Activated CD8-positive, alpha-beta memory T cell treated with anti-CD3 and anti-CD28 coated beads, Interleukin-2, amount 50 U/mL, for 24 hours (primary cell): Measurements from ENCODE around the gene PRKCB.

ENCODE experiments used
- DNase-seq: peaks from one replicate; pipeline ENCODE4 v3.0.0-alpha.2; 2020; ENCODE audit errors: extremely low read depth

PRKCB gene

GRCh38 chr16:23866621-23867020 is 30.8 kb downstream of the PRKCB start:
- DNase-seq, result no peak

- no peak for DNase-seq
Measured at GRCh38 chr16:23867566-23867965, 31.8 kb downstream of the PRKCB start.

DNA sequence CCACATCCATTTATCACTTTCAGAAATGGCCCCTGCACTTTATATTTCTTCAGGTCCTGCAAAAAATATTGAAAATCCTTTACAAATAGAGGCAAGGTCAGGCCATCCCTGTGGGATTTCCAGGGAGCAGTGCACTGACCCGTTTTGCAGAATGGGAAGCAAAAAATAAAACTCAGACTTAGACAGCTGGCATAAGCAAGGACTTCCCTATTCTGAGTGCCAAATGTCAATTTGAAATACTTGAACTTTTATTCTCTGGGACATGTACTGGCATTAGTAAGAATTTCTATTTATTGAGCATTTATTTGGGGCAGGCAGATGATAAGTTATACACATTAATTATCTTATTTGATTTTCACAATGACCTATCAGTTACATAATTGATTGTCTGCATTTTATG is 32.4 kb downstream of the PRKCB start:
- no peak for DNase-seq

- DNase-seq, result no peak
Measured at GRCh38 chr16:23869052-23869451, 33.3 kb downstream of the PRKCB start.

- DNase-seq, result no peak
Measured at GRCh38 chr16:23871924-23872323, 36.1 kb downstream of the PRKCB start.

GRCh38 chr16:23874613-23875294 is 39.0 kb downstream of the PRKCB start:
- DNase-seq, result no peak

- no peak for DNase-seq
Measured at GRCh38 chr16:23876256-23876896, 40.6 kb downstream of the PRKCB start.

- DNase-seq, result no peak
Measured at GRCh38 chr16:23877107-23878070, 41.6 kb downstream of the PRKCB start.

DNA sequence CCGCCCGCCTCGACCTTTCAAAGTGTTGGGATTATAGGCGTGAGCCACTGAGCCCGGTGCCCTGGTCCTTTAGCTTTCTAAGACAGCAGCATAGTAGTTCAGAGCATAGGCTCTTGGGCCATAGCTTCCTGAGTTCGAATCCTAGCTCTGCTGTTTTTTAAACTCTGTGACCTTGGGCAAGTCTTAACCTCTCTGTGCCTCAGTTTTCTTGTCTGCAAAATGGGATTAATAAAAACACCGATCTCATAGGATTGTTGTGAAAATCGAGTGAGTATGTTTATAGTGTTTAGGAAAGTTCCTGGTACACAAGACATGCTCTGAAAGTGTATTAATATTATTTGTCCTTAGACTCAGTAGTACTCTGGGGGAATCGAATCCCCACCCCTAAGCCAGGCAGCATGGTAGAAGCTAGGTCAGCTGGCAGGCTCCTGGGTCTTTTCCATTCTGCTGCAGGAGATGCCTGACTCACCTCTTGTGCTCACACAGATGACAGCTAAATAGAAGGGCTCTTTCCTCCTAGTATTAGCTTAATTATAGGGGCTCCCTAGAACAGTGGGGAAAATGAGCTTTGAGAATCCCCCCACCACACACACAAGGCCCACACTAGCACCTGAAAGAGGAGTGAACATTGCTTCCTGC is 44.1 kb downstream of the PRKCB start:
- DNase-seq, result no peak

DNA sequence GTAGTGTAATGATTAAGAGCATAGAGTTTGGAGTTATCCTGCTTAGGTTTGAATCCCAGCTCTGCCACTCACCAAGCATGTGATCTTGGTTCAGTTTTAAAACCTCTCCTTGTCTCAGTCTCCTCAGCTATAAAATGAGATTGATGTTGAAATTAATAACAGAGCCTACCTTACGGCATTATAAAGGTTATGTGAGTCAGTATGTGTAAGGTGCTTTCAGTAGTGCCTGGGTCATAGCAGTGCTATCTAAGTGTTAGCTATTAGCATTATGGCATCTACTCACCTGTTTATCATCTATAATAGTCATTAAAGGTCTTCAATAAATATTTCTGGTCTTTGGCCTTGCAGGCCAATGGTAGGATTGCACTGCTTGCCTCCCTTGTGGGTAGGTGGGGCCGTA is 53.4 kb downstream of the PRKCB start:
- DNase-seq, result no peak

GRCh38 chr16:23893986-23894385 is 58.2 kb downstream of the PRKCB start:
- no peak for DNase-seq

DNA sequence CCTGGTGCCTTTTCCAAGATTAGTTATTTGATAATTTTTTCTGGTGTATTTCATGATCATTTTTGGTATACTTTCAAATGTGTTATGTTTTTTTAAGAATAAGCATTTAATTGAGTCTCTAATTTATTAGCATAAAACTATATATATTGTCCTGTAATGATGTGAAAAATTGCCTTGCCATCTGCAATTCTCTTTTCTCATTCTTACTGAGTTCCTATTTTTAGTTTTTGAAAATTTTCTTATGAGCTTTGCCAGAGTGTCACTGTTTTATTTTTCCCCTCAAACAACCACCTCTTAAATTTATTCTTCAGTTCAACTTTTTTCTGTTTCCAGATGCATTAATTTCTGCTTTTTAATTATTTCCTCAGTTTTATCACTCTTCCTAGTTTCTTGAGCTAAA is 59.3 kb downstream of the PRKCB start:
- no peak for DNase-seq

DNA sequence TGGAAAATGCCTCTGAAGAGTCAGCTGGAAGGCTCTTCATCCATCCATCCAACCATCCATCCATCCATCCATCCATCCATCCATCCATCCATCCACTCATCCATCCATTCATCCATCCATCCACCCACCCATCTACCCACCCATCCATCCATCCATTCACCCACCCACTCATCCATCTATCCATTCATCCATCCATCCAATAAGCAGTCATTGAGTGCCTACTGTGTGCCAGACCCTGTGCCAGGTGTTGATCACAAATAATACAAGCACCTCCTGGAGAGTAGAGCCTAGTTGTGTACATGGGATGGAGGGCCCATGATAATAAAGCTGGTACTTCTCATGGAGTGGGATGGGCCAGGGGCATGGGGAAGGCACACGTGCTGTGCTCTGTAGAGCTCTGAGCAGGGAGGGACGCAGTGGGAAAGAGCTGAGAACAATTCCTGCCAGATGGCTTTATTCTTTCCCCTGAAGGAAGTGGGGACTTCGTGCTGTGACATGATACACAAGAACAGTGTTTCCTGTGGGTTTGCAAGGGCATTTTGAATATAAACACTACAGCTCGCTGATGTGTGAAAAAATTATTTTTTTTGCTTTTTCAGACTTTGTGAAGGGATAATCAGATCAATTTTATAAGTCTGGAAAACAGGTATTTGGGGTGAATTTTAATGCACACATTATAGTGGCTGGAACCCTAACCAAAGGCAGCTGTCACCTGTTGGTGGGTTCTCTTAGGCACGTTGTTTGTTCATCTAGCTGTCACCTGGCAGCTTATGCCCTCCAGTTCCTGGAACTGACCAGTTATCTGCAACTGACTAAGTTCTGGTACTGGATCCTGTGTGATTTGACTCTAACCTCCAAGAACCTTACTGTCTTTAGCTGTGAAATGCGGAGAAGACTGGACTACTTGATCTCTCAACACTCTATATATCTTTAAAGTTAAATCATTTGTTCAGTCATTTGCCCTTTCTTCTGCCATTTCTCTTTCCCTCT is 61.3 kb downstream of the PRKCB start:
- DNase-seq, result no peak

DNA sequence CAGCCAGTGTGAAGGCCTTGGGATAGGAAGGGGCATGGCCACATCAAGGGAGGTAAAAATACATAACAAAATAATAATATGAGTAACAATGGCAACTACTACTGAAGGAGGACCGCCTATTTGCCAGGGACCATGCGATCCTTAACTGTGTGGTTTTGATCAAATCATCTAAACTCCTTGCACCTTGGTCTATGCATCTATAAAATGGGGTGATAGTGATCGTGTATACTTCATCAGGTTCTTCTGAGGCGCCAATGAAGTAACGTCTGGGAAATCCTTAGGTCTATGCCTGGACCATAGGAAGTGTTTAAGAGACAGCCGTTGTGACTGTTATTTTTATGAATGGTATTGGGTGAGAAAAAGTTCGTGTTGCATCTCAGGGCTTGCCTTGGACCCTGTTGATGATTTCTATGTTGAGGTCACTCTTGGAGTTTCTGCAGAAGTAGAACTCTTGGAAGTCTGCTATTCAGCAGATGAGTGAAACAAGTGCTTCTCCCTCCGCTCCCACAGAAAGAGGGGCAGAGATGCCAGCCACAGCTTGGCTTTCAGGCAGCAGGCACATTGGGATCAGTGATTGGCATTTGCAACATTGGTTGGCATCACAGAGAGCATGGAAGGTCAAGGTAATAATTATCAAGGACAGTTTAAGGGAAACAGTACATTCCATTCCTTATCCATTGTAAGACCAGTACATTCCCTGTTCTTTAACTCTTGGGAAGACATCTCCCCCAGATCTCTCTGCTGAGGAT is 63.1 kb downstream of the PRKCB start:
- DNase-seq, result no peak

GRCh38 chr16:23899869-23900268 is 64.1 kb downstream of the PRKCB start:
- no peak for DNase-seq

- no peak for DNase-seq
Measured at GRCh38 chr16:23900480-23901177, 64.8 kb downstream of the PRKCB start.

DNA sequence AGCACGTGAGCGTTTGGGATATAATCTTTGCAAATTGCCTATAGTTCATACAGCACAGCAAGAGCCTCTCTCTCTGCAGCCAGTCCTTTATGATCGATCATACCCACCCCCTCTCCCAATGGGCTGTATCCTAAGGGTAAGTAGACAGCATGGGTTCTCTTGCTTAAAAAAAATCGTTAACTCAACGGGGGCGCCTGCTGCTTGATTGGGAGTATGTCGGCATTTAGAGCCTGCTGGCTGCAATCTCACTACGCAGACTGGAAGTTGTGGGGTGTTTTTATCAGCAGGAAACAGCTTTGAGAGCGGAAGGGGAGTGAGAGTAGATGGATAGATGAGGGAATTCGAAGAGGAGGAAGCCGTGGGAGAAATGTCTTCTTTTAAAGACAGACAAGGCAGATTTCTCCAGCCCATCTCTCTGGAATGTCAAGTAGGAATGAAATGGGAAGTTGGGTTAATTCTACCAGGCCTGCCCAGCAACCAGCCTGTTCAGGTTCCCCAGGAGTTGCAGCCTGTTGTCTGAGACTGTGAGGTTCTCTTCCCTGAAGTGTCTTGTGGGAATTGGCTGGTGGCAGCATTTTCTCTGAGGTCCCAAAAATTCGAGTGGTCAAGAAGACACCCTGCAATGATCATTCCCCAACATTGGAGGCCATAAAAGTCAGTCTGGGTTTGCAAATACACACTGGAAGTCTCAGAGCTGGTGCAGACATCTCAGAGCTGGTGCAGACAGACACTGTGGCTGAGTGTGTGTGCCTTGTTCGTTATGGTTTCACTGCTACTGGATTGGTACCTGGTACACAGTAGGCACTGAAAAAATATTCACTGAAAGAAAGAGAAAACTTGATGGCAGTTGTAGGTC is 65.6 kb downstream of the PRKCB start:
- DNase-seq, result no peak

GRCh38 chr16:23902034-23902747 is 66.4 kb downstream of the PRKCB start:
- DNase-seq, result no peak
